Motor neuron (in vitro differentiated cells): Measurements from ENCODE around the gene ESCO1. TPM values are rescaled to one million over a fixed set of nuclear protein-coding genes. Genes with fewer than 3 reads are reported as not detected.

ENCODE experiments used
- ATAC-seq, 8 experiments: fragments of 200-7000 bp; cut with Tn5 transposase; replicated peaks in 6 of 8; 2 replicates each; pipeline ENCODE4 v1.8.0; 2021; ENCODE audit warnings: mild to moderate bottlenecking in 8 of 8, moderate library complexity in 8 of 8
- H3K27ac ChIP-seq, 2 donors: fragments of 250-450 bp; sonication (Bioruptor Pico); 2 replicates each; pipeline ENCODE4 v1.9.0; 2021; ENCODE audit warnings: antibody characterized with exemption in 2 of 2, mild to moderate bottlenecking in 2 of 2, moderate library complexity in 1 of 2
- H3K4me1 ChIP-seq, 2 donors: fragments of 250-450 bp; sonication (Bioruptor Pico); replicated peaks in 1 of 2; 2 replicates each; pipeline ENCODE4 v1.6.1; 2021; ENCODE audit warnings: antibody characterized with exemption in 2 of 2, mild to moderate bottlenecking in 2 of 2, moderate library complexity in 1 of 2
- H3K4me3 ChIP-seq, 5 donors: fragments of 250-450 bp; sonication (Bioruptor Pico); 2 replicates each; pipeline ENCODE4 v1.9.0; 2021; ENCODE audit warnings: antibody characterized with exemption in 5 of 5, mild to moderate bottlenecking in 5 of 5, moderate library complexity in 4 of 5
- WGBS, 10 experiments: fragments of 450-650 bp; shearing (Covaris generic); methylation state at CpG; one replicate each; pipeline ENCODE4 v1.0.0; 2022; 5-methylcytosine and 5-hydroxymethylcytosine counted together
- in situ Hi-C, 9 experiments: fragments of 400-800 bp; cut with MboI; loops; one replicate each; pipeline ENCODE4 v1.15.0; 2021; ENCODE audit warnings: low sequenced_read_pairs in 9 of 9, low pct_unique_long_range_greater_than_20kb in 2 of 9; ENCODE audit not compliant: unreplicated experiment in 9 of 9
- total RNA-seq, 8 experiments: library from RNA; unstranded; fragments of 300-600 nt; gene quantifications; 2 replicates each; pipeline versions ENCODE4 v1.2.3 to v1.2.4, GENCODE V29; 2022

Gene ESCO1
- total RNA-seq, 8 experiments from 2014 or later: 13.8 to 38.2 (median 24.2) TPM

- Histone ChIP-seq H3K27ac (no peak overlapping the region), H3K4me1 (no peaks in the 10 kb centered on the region), H3K4me3 (no peak overlapping the region)
- in situ Hi-C loops: loop anchor here in 1 of 9 experiments (25.0 kb wide), 1 partner anchor 88 kb away; no protein-coding TSS in a partner anchor
- no peak for ATAC-seq
- WGBS, 10 experiments: 78 to 100% (median 87%) methylated on average over 1 to 10 of the region's 16 CpGs; no CpG with 5 or more reads in 3 of the 10 experiments
Observed at GRCh38 chr18:21499997-21500396, 100.5 kb downstream of the ESCO1 start.

DNA sequence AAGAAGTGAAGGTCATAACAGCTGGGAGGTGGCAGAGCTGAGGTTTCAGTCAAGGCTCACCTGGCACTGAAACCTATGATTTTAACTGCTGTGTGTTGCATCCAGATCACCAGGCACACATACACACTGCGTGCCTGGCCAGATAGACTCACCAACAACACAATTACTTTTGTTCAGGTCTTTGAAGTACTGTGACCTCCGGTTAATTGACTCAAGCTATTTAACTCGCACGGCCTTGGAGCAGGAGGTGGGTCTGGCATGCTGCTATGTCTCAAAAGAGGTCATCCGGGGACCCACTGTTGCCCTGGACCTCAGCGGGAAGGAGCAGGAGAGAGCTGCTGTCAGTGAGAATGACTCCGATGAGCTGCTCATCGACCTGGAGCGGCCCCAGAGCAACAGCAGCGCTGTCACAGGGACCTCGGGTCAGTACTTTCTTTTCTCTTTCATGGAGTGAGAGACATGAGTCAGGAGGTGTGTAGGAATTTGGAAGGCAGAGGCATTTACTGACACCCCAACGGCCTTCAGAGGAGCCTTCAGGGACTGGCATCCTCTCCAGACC lies 104.1 kb downstream of the ESCO1 start:
- Histone ChIP-seq H3K4me3 (no peak overlapping the region), H3K27ac (no peak overlapping the region), H3K4me1 (no peaks in the 10 kb centered on the region)
- WGBS, 10 experiments: 67 to 90% (median 74%) methylated on average over 2 to 9 of the region's 12 CpGs; no CpG with 5 or more reads in 4 of the 10 experiments
- ATAC-seq: no peak
- in situ Hi-C loops: no loop called here

DNA sequence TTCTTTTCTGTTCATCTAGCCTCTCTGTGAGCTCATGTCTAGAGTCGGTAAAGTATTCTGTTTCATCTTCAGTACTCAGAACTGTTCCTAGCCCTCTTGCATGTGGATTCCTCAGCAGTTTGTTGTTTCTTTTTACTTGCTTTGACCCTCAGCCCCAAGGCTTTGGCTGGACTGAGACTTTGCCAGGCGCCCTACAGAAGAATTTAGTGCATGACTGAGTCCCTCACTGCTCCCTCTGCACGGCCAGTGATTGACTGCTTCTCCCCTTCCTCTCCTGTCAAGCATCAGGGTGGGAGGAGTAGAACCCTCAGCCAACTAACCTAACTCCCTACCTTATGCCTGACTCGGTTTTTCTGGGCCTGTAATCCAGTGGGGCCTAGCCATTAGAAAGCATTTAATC lies 109.8 kb downstream of the ESCO1 start:
- WGBS, 10 experiments: 18 to 100% (median 82%) methylated on average over 1 to 4 of the region's 4 CpGs; no CpG with 5 or more reads in 1 of the 10 experiments
- no peak for ATAC-seq
- H3K4me1 ChIP-seq: no peaks in the 10 kb centered on the region
- no peak overlapping the region for H3K27ac ChIP-seq
- in situ Hi-C loops: no loop called here
- H3K4me3 ChIP-seq: no peak overlapping the region

GRCh38 chr18:21489919-21490495 lies 110.5 kb downstream of the ESCO1 start:
- Histone ChIP-seq H3K27ac (no peak overlapping the region), H3K4me1 (no peaks in the 10 kb centered on the region), H3K4me3 (no peak overlapping the region)
- WGBS, 10 experiments: 95 to 100% (median 98%) methylated on average over 1 to 13 of the region's 15 CpGs; no CpG with 5 or more reads in 4 of the 10 experiments
- ATAC-seq: no peak
- in situ Hi-C loops: no loop called here

- Histone ChIP-seq H3K4me3 (no peak overlapping the region), H3K4me1 (no peaks in the 10 kb centered on the region), H3K27ac (no peak overlapping the region)
- peak in 4 of 8 experiments; percentile 58 to 94 (median 76) for ATAC-seq
- WGBS, 10 experiments: 0 to 67% (median 43%) methylated on average over 1 to 5 of the region's 6 CpGs; no CpG with 5 or more reads in 2 of the 10 experiments
- in situ Hi-C loops: no loop called here
Observed at GRCh38 chr18:21489119-21489750, 111.3 kb downstream of the ESCO1 start.

GRCh38 chr18:21486905-21487437 lies 113.5 kb downstream of the ESCO1 start:
- H3K27ac ChIP-seq: no peak overlapping the region
- ATAC-seq: no peak
- no peak overlapping the region for H3K4me3 ChIP-seq
- no peaks in the 10 kb centered on the region for H3K4me1 ChIP-seq
- in situ Hi-C loops: no loop called here
- WGBS, 10 experiments: 55 to 100% (median 83%) methylated on average over 1 to 3 of the region's 3 CpGs; no CpG with 5 or more reads in 1 of the 10 experiments

- WGBS, 10 experiments: 20 to 100% (median 80%) methylated on average over 1 to 7 of the region's 7 CpGs
- in situ Hi-C loops: no loop called here
Observed at GRCh38 chr18:21484851-21485636, 115.5 kb downstream of the ESCO1 start.

DNA sequence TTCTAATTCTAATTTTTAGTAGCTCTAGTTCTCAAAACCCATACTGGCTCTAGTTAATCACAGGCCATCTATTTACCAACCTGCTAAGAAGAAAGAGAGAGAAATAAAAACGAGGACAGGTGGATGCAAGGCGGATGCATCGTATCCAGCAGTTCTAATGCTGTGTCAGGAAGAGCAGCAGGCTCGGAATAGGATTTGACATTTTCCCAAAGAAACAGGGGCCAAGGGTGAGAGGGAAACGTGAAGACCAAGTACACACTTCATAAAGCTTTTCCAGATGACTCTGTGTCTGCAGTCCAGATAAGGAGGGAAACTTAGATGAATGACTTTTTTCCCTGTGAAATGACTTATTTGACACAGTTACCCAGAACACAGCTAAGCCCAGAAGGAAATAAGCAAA lies 117.5 kb downstream of the ESCO1 start:
- WGBS, 10 experiments: 55 to 93% (median 80%) methylated on average over 1 to 5 of the region's 5 CpGs; no CpG with 5 or more reads in 2 of the 10 experiments
- Histone ChIP-seq H3K4me3 (no peak overlapping the region), H3K27ac (no peak overlapping the region), H3K4me1 (peaks cover 0 to 2% of the 10 kb centered on the region in 2 donors)
- no peak for ATAC-seq
- in situ Hi-C loops: no loop called here

More at GRCh38 chr18:21484851-21485636, 115.5 kb downstream of the ESCO1 start:
- Histone ChIP-seq H3K4me1 (peaks cover 0 to 2% of the 10 kb centered on the region in 2 donors), H3K4me3 (no peak overlapping the region), H3K27ac (no peak overlapping the region)
- peak in 3 of 8 experiments; percentile 33 to 64 (median 46) for ATAC-seq

GRCh38 chr18:21481739-21482138 lies 118.8 kb downstream of the ESCO1 start:
- Histone ChIP-seq H3K4me1 (peaks cover 0 to 2% of the 10 kb centered on the region in 2 donors), H3K4me3 (no peak overlapping the region), H3K27ac (no peak overlapping the region)
- WGBS, 10 experiments: 20 to 100% (median 75%) methylated on average over 1 to 2 of the region's 2 CpGs; no CpG with 5 or more reads in 1 of the 10 experiments
- ATAC-seq: peak in 3 of 8 experiments; percentile 51 to 67 (median 61)
- in situ Hi-C loops: no loop called here

GRCh38 chr18:21479721-21480120 lies 120.8 kb downstream of the ESCO1 start:
- no peak for ATAC-seq
- in situ Hi-C loops: no loop called here
- WGBS, 10 experiments: 73 to 100% (median 93%) methylated on average over 2 to 3 of the region's 5 CpGs; no CpG with 5 or more reads in 5 of the 10 experiments
- peaks cover 0 to 2% of the 10 kb centered on the region in 2 donors for H3K4me1 ChIP-seq
- no peak overlapping the region for H3K27ac ChIP-seq
- H3K4me3 ChIP-seq: no peak overlapping the region
